Measurements from ENCODE around the gene CHD6.

CHD6 gene

DNA sequence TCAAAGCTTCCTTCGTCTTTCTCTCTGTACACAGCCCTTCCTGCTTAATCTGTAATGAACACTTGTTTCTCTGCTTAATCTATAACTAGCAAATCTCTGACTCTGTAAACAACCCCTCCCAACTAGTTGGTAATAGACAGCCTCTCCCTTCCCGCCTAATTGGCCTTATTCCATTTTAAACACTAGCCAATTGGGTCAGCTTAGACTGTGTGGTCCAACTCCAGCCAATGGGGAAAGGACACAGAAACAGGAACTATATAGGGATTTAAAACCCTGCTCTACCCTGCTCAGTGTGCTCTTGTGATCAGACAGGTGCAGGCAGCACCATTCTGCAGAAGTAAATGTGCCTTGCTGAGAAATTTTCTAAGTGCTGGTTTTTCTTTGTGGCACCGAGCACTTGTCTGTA is 18.5 kb downstream of the CHD6 start:
- TF ChIP-seq IKZF3 (tag by site-specific recombination; IDR thresholded peaks at IDR 0.05), result no peak
- TF ChIP-seq ZNF561 (tag by site-specific recombination; IDR thresholded peaks at IDR 0.05; ENCODE audit: borderline replicate concordance), result 0 out of 2 replicates have a peak, but pooled peaks have one; percentile 53
- TF ChIP-seq SETDB1 (IDR thresholded peaks at IDR 0.05; ENCODE audit: insufficient read length, low read length), result peak; percentile 99
- Histone ChIP-seq H3K27ac (ENCODE audit: extremely low read depth, low read depth, low read length) (no peak overlapping the region), H3K4me3 (ENCODE audit: low read depth, low read length) (no peak overlapping the region), H3K36me3 (ENCODE audit: control insufficient read depth in 2 of 2, insufficient read depth in 1 of 2, low read length in 2 of 2) (peaks cover 0 to 6% of the 10 kb centered on the region in 2 experiments; a peak in 1 of 3 replicates), H3K4me1 (ENCODE audit: control insufficient read depth, insufficient read depth, low read length) (no peaks in the 10 kb centered on the region), H3K9me3 (ENCODE audit: control insufficient read depth, insufficient read depth, low read depth, low read length) (no peaks in the 10 kb centered on the region)
- POLR2A ChIA-PET, result no interaction called here
- CTCF ChIA-PET, result no interaction called here

DNA sequence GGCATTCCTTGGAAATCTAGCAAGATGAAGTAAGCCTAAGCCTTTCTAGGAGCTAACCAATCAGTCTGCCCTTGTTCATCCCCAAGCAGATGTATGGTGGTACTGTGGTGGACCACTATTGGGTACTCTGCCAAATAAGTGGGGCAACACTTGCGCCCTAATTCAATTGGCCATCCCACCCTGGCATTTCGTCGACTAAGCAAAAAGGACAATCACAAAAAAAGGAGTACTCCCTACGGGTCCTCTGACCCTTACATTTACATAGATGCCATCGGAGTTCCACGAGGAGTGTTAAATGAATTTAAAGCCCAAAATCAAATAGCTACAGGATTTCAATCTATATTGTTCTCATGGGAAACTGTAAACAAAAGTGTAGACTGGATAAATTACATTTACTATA is 19.5 kb downstream of the CHD6 start:
- ChIA-PET CTCF (no interaction called here), POLR2A (no interaction called here)
- H3K36me3 ChIP-seq (ENCODE audit: control insufficient read depth in 2 of 2, insufficient read depth in 1 of 2, low read length in 2 of 2), result peaks cover 0 to 8% of the 10 kb centered on the region in 2 experiments; a peak in 1 of 3 replicates
- H3K4me3 ChIP-seq (ENCODE audit: low read depth, low read length), result no peak overlapping the region
- H3K9me3 ChIP-seq (ENCODE audit: control insufficient read depth, insufficient read depth, low read depth, low read length), result no peaks in the 10 kb centered on the region
- no peaks in the 10 kb centered on the region for H3K4me1 ChIP-seq (ENCODE audit: control insufficient read depth, insufficient read depth, low read length)
- H3K27ac ChIP-seq (ENCODE audit: extremely low read depth, low read depth, low read length), result no peak overlapping the region
- TF ChIP-seq ZNF350 (tag by site-specific recombination; IDR thresholded peaks at IDR 0.05) (no peak), ZNF654 (tag by site-specific recombination; IDR thresholded peaks at IDR 0.05; ENCODE audit: low read depth) (no peak), OSR2 (tag by site-specific recombination; IDR thresholded peaks at IDR 0.05) (no peak), ZNF529 (tag by site-specific recombination; IDR thresholded peaks at IDR 0.05; ENCODE audit: insufficient replicate concordance) (no peak), SCRT2 (tag by site-specific recombination; IDR thresholded peaks at IDR 0.05) (no peak), ZNF561 (tag by site-specific recombination; IDR thresholded peaks at IDR 0.05; ENCODE audit: borderline replicate concordance) (no peak)
- TF ChIP-seq, protein P1, sequence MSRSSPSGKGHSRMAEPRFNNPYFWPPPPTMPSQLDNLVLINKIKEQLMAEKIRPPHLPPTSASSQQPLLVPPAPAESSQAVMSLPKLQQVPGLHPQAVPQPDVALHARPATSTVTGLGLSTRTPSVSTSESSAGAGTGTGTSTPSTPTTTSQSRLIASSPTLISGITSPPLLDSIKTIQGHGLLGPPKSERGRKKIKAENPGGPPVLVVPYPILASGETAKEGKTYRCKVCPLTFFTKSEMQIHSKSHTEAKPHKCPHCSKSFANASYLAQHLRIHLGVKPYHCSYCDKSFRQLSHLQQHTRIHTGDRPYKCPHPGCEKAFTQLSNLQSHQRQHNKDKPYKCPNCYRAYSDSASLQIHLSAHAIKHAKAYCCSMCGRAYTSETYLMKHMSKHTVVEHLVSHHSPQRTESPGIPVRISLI (tag by site-specific recombination; IDR thresholded peaks at IDR 0.05), result no peak
- TF ChIP-seq, protein P2, sequence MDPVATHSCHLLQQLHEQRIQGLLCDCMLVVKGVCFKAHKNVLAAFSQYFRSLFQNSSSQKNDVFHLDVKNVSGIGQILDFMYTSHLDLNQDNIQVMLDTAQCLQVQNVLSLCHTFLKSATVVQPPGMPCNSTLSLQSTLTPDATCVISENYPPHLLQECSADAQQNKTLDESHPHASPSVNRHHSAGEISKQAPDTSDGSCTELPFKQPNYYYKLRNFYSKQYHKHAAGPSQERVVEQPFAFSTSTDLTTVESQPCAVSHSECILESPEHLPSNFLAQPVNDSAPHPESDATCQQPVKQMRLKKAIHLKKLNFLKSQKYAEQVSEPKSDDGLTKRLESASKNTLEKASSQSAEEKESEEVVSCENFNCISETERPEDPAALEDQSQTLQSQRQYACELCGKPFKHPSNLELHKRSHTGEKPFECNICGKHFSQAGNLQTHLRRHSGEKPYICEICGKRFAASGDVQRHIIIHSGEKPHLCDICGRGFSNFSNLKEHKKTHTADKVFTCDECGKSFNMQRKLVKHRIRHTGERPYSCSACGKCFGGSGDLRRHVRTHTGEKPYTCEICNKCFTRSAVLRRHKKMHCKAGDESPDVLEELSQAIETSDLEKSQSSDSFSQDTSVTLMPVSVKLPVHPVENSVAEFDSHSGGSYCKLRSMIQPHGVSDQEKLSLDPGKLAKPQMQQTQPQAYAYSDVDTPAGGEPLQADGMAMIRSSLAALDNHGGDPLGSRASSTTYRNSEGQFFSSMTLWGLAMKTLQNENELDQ (tag by site-specific recombination; IDR thresholded peaks at IDR 0.05; ENCODE audit: low read depth), result no peak

DNA sequence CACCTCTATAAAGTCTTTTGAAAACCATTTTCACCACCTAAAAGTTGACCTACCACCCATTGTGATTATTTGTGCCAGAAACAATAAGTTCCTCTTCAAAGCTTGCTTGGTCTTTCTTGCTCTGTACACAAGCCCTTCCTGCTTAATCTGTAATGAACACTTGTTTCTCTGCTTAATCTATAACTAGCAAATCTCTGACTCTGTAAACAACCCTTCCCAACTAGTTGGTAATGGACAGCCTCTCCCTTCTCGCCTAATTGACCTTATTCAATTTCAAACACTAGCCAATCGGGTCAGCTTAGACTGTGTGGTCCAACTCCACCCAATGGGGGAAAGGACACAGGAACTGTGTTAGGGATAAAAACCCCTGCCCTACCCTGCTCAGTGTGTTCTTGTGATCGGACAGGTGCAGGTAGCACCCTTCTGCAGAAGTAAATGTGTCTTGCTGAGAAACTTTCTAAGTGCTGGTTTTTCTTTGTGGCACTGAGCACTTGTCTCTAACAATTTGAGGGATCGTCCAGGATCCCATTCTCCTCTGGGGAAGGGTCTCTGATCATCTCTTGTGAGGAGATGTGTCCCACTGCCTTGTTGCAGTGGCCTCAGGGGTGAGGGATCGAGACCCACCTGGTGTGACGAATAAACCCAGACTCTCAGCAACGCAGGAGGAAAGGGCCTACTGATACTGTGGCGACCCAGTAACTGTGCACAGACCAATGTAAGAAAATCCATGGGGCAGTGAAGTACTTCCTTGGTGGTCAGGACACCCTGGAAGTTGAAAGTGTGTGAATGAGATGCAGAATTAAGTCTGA is 23.5 kb downstream of the CHD6 start:
- no peak overlapping the region for H3K4me3 ChIP-seq (ENCODE audit: low read depth, low read length)
- H3K36me3 ChIP-seq (ENCODE audit: control insufficient read depth in 2 of 2, insufficient read depth in 1 of 2, low read length in 2 of 2), result peaks cover 0 to 8% of the 10 kb centered on the region in 2 experiments; a peak in 1 of 3 replicates
- no peak for TF ChIP-seq ZNF248 (tag by site-specific recombination; IDR thresholded peaks at IDR 0.05)
- TF ChIP-seq, protein P3, sequence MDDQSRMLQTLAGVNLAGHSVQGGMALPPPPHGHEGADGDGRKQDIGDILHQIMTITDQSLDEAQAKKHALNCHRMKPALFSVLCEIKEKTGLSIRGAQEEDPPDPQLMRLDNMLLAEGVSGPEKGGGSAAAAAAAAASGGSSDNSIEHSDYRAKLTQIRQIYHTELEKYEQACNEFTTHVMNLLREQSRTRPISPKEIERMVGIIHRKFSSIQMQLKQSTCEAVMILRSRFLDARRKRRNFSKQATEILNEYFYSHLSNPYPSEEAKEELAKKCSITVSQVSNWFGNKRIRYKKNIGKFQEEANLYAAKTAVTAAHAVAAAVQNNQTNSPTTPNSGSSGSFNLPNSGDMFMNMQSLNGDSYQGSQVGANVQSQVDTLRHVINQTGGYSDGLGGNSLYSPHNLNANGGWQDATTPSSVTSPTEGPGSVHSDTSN (CRISPR knock-in tag; IDR thresholded peaks at IDR 0.05), result no peak
- no peak for TF ChIP-seq MYNN (tag by site-specific recombination; IDR thresholded peaks at IDR 0.05; ENCODE audit: borderline replicate concordance)
- peak; percentile 62 for TF ChIP-seq SETDB1 (IDR thresholded peaks at IDR 0.05; ENCODE audit: insufficient read length, low read length)
- TF ChIP-seq TRIM28 (IDR thresholded peaks at IDR 0.05; ENCODE audit: borderline replicate concordance, low read length), result peak; percentile 71; the same call in 1 of the 2 replicates
- TF ChIP-seq, protein P4, sequence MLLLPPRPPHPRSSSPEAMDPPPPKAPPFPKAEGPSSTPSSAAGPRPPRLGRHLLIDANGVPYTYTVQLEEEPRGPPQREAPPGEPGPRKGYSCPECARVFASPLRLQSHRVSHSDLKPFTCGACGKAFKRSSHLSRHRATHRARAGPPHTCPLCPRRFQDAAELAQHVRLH (tag by site-specific recombination; IDR thresholded peaks at IDR 0.05), result no peak
- POLR2A ChIA-PET, result no interaction called here
- H3K27ac ChIP-seq (ENCODE audit: extremely low read depth, low read depth, low read length), result no peak overlapping the region
- H3K4me1 ChIP-seq (ENCODE audit: control insufficient read depth, insufficient read depth, low read length), result no peaks in the 10 kb centered on the region
- H3K9me3 ChIP-seq (ENCODE audit: control insufficient read depth, insufficient read depth, low read depth, low read length), result no peaks in the 10 kb centered on the region
- CTCF ChIA-PET, result no interaction called here
